Activated gamma-delta T cell (primary cell): ENCODE results near the gene USP32.
"Not testable (repeated sequence)": the region's sequence is repeated elsewhere in the genome, so short reads cannot be mapped to it uniquely, and the experiment has no call there.

Experiments
- DNase-seq: peaks from one replicate; lab custom pipeline; 2025; lab: John Stamatoyannopoulos, UW

USP32 gene

DNA sequence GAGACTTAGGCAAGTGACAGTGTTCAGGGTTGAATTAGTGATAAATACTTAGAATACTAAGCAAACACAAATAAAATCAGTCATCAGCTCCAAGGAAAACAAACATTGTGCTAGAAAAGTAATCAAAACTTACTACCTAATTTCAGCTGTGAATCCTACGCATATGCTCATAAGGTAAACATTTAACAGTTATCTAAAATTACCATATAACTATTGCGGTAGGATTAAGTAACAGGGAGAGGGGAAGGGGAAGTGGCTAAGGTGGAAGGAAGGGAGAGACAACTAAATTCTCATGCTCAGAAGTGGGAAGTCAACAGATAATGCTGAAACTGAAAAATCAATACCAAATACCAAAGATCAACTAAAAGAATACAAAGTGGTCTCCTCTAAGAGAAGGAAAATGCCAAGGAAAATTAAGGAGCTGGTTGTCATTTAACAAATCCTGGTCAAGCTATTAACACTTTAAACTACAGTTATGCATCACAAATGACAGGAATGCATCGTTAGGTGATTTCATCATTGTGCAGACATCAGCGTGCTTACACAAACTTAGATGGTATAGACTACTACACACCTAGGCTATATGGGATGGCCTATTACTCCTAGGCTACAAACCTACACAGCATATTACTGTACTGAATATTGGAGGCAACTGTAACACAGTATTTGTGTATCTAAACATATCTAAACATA is 20.0 kb downstream of the USP32 start:
- DNase-seq, result no peak

DNA sequence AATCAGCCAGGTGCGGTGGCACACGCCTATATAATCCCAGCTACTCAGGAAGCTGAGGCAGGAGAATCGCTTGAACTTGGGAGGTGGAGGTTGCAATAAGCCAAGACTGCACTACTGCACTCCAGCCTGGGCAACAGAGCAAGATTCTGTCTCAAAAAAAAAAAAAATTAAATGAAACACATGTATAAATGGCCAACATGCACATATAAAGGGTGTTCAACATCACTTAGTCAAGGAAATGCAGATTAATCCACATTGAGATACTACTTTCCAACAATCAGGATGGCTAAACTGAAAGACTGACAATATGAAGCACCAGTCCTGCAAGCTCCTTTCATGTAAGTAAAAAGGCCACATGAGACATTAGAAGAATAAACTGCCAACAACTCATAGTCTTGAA is 20.5 kb downstream of the USP32 start:
- DNase-seq, result no peak

DNA sequence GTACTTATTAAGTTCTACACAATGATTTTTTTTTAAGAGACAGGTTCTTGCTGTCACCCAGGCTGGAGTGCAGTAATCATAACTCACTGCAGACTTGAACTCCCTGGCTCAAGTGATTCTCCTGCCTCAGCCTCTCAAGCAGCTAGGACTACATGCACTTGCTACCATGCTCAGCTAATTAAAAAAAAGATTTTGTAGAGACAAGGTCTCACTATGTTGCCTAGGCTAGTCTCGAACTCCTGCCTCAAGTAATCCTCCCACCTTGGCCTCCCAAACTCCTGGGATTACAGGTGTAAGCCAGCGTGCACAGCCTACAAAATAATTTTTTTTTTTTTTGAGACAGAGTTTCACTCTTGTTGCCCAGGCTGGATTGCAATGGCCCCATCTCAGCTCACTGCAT is 22.2 kb downstream of the USP32 start:
- DNase-seq, result no peak

DNA sequence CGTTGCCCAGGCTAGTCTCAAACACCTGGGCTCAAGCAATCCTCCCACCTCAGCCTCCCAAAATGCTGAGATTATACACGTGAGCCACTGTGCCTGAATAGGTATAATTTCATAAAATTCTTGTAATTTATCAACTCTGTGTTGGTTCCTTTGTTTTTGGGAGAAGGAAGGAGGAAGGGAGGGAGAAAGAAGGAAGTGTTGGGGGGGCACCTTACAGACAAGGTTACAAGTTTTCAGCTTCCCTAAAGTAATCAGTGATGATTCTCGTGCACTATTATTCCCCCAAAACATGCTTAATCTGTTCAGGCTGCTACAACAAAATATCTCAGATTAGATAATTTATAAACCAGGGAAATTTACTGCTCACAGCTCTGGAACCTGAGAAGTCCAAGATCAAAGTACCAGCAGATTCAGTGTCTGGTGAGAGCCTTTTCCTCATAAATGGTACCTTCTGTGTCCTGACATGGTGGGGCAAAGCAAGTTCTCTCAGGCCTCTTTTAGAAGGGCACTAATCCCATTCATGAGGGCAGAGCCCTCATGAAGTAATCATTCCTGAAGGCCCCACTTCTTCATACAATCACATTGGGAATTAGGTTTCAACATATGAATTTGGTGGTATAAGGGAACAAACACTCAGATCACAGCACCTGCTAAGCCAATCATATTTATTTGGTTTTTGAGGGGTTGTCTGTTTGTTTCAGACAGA is 28.1 kb downstream of the USP32 start:
- no peak for DNase-seq

DNA sequence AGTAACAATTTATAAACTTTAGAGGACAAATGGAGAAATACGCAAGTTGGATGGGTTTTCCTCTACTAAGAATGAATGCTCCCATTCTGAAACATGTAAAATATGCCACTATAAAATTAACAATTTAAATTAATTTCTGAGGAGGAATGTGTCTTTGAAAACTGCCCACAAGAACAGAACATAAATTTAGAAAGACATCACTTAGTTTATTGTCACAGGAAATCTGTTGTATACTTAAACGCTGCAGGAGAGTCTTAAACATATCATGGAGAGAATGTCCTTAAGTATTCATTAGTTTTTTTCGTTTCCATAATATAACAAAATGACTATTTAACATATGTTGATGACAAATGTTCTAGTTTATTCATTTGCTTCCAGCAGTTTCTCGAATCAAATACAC is 29.6 kb downstream of the USP32 start:
- DNase-seq, result no peak

DNA sequence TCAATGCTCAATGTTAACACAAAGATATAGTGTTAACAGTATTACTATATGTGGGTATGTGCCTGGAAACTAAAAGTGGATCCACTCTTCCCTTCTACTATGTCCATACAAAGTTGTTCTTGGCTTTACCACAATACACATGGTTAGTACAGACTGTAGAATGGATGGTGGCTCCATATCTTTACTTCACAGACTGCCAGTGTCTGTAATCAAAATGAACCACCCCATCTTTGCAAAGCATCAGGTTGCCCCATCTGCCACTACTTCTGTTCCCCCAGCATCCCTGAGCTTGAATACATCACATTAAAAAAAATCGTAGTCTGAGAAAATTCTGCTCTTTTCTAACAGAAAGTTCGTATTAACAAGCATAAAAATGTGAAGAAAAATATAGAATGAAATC is 30.0 kb downstream of the USP32 start:
- DNase-seq, result no peak

DNA sequence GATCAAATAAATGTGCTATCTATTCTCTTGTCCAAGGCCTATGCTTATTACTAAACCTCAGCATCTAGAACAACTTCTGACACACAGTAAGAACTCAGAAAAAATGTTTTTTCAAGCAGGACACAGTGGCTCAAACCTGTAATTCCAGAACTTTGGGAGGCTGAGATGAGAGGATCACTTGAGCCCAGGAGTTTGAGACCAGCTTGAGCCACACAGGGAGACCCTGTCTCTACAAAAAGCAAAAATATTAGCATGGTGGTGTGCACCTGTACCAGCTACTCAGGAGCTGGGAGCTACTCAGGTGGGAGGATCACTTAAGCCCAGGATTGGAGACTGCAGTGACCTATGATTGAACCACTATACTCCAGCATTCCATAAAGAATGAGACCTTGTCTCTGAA is 32.5 kb downstream of the USP32 start:
- DNase-seq, result no peak

DNA sequence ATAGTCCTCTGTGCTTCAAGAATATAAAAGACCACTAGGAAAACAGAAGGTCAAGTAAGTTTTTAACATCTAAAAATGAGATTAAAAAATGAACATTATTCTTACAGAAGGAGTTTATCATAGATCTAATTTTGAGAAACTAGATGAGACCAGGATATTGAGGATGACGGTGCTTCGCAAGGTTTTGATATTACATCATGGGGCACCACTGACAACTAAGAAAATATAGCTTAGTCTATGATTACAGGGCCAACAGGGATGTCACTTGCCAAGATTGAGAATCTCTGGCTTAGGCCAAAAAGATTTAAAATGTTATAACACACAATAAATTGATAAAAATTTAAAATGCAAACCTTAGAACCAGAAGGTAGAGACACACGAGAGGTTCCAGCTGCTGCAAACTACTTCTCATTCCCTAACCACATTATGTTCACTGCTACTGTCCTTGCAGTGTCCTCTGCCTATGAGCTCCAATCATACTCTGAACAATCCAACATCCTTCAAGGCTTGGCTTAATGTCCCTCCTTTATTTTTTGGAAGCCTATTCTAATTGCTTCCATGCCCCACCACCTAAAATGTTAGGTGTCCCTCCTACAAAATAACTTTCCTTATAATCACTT is 33.2 kb downstream of the USP32 start:
- DNase-seq, result no peak

DNA sequence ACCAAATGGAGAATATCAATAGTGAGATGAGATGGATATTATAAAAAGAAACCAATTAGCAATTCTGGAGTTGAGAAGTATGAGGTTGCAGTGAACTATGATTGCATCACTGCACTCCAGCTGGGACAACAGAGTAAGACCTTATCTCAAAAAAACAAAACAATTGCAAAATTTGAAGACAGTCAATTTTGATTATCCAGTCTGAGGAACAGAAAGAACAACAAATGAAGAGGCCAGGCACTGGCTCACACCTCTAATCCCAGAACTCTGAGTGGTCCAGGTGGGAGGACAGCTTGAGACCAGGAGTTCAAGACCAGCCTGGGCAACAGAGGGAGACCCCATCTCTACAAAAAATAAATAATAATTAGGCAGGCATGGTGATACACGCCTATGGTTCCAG is 35.0 kb downstream of the USP32 start:
- DNase-seq, result no peak

DNA sequence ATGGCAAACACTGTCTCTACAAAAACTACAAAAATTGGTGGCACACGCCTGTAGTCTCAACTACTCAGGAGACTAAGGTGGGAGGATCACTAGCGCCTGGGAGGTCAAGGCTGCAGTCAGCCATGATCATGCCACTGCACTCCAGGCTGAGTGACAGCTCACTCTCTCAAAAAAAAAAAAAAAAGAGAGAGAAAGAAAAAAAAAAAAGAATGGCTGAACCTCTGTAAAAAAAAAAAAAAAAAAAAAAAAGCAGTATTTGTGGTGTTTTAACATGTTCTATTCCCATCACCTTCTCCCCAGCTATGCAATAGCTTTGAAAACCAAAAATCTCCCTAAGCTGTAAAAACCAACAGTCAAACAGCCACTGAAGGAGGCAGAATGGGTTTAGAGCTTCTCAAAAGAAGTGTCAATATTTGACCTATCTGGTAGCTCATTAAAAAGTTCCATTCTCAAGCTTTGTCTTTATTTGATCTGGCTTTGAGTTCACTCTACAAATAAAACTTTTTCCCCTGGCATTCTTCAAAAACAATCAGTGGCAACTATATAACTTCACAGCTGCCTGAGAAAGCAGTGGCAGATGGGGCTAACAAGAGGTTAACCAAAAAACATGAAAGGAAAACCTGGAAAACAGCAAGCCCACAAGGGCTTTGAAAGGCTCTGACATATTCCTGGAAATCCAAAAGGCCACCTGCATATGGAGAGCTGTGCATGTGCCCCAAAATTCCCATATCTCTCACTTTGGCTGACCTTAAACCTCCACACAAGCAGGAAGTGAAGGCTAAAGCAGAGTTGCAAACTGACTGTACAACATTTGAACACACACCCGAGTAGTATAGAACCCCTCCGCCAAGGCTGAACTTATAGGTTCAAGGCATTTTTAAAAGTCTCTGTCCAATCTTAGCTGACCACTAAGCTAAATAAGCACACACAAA is 36.0 kb downstream of the USP32 start:
- no peak for DNase-seq

DNA sequence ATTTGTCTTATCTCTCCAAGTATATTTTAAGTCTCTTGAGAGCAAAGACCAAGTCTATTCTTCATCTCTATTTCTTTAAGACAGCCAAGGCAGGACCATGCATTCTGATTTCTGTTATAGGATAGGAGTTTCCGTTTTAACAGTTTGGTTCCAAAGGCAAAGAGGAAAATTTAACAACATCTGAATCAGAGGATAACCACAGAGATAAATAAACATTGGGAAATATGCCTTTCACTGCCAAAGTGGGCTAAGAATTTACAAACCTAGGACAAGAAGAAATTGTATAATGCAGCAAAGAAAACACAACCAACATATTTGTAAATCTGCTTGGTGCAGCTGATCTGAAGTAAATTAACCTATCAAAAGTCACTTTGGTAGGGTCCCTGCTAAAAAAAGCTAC is 37.7 kb downstream of the USP32 start:
- no peak for DNase-seq

DNA sequence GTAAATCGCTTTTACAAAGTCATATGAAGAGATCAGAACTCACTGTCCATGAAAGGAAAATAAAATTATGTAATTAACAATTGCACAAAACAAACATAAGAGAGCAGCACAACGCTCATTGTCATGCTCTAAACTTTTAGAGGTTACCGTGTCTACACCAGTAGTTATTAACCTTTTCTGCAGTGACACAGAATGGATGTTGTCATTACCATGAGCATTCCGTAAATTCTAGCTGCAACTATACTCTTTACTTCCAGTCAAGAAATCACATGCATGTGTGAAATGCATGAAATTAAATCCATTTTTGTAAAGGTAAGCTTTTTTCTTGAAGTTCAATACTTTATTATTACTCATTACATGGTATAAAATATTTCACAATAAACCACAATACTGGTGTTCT is 38.2 kb downstream of the USP32 start:
- DNase-seq, result no peak

DNA sequence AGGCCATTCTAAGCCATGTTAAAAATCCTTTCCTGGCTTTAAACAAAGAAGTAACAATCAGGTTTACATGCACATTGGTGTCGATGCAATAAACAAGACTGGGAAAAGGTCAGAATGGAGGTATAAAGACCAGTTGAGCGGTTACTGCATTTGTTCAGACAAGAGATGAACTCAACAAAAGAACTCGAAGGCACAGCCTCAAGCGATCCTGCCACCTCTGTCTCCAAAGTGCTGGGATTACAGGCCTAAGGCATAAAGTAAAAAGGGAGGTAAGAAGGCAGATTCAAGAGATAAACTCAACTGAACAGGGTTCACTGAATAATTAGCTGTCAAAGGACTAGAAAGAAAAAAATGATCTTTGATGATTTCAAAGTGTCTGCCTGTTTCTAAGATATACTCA is 39.4 kb downstream of the USP32 start:
- no peak for DNase-seq

DNA sequence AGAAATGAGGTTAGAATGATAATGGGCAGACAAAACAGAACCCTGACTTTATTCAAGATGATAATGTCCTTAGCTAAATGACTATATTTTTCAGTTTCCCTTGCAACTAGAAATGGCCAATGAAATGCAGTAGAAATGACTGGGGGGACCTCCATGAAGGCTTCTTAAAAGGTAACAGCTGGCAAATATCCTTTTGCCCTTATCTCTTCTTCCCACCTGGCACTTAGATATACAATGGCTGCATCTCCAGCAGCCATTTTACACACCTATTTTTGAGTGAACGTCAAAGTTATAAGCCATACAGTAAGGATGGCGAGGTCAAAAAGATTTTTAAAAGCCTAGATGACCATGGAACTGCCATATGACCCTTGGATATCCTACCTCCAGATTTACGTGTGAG is 39.9 kb downstream of the USP32 start:
- no peak for DNase-seq

DNA sequence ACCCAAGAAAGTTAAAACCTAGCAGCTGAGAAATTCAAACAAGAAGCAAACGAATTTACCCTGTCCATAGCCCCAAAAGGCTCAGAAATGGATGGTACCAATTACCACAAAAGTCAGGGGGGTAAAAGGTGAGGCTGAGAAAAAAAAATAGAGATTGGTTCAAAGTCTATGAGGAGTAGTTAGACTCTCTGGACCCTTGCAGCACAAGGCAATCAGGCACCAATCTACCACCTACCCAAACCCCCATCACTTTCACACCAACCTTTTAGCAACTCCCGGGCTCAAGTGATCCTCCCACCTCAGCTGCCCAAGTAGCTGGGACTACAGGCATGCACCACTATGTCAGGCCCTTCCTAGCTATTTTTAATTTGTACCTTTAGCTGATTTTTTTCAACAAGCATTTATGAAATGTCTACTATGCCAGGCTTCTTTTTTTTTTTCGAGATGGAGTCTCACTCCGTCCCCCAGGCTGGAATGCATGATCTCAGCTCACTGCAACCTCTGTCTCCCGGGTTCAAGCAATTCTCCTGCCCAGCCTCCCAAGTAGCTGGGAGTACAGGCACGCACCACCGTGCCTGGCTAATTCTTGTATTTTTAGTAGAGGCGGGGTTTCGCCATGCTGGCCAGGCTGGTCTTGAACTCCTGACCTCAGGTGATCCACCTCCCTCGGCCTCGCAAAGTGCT is 40.8 kb downstream of the USP32 start:
- DNase-seq, result no peak

DNA sequence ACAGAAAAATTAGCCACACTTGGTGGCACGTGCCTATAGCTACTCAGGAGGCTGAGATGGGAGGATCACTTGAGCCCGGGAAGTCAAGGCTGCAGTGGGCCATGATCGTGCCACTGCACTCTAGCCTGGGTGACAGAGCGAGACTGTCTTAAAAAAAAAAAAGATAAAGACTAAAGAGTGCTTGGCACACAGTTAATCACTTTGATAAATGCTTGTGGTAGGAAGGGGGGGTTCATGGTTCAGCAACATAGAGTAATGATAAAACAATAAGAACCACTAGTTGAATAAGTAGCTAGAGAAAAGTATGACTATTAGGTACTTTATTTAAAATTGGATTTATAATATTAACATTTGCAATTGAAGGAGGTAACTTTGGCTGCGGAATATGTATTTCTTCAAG is 43.3 kb downstream of the USP32 start:
- DNase-seq, result no peak

DNA sequence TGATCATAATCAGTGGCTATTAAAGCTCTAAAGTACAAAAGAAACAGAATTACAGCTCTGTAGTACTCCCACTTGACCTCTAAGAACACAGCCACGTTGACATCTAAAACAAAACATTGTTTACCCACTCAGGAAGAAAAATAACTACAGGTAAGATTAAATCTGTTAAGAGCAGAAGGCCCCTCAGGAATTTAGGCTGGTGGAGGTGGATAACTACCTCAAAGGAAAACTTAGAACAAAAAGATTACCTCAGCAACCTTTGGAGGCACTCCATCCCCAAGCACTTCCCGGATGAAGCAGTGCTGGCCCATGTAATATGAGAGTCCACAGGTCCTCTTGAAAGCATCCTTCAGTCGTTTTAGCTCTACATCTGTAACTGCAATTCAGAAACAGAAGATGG is 46.7 kb downstream of the USP32 start:
- DNase-seq, result no peak

DNA sequence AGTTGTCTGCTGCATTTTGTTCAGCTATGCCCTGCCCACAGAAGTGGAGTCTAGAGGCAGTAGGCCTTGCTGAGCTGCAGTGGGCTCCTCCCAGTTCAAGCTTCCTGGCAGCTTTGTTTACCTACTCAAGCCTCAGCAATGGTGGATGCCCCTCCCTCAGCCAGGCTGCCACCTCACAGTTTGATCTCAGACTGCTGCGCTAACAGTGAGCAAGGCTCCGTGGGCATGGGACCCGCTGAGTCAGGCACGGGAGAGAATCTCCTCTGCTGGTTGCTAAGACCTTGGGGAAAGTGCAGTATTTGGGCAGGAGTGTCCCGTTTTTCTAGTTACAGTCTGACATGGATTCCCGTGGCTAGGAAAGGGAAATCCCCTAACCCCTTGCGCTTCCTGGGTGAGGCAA is 49.4 kb downstream of the USP32 start:
- not testable (repeated sequence) for DNase-seq

DNA sequence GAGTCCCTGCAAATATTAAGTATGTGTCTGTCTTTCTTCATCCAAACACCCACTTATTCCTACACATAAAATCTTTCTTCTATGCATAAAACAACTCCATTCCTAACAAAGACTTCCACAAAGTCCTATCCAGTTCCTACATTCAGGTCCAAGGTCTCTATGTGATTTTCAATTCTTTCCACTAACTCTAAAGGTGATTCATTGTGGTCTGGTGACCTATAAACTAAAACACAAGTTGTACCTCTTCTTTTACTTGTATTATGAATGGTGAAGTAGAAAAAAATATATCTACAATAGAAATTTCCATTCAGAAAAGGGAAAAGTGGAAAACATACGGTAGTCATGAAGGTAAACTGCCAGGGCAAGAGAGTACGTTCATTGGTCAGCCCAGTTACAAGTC is 56.6 kb downstream of the USP32 start:
- DNase-seq, result no peak

DNA sequence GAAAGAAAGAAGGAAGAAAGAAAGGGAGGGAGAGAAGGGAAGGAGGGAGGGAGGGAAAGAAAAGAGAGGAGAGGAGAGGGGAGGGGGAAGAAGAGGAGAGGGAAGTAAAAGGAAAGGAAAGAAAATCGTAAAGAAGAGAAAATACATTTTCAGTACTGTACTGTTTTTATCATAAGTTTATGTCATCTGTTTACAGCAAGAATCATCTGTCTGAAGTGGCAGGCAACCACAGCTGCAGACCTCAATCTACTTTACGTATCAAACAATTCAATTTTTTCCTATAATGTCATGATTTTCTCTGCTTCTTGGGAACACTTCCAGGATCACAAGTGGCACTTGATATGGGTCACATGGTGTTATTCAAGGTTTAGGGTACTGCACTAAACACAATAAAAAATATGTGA is 58.3 kb downstream of the USP32 start:
- DNase-seq, result no peak

DNA sequence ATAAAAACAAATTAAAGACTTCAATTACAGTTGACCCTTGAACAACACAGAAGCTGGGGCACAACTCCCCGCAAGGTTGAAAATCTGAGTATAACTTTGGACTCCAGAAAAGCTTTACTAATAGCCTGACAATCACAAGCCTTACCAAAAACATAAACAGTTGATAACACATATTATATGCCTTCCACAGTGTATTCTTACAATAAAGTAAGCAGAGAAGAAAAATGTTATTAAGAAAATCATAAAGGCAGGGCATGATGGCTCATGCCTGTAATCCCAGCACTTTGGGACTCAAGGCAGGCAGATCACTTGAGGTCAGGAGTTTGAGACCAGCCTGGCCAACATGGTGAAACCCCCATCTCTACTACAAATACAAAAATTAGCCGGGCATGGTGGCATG is 58.9 kb downstream of the USP32 start:
- not testable (repeated sequence) for DNase-seq

DNA sequence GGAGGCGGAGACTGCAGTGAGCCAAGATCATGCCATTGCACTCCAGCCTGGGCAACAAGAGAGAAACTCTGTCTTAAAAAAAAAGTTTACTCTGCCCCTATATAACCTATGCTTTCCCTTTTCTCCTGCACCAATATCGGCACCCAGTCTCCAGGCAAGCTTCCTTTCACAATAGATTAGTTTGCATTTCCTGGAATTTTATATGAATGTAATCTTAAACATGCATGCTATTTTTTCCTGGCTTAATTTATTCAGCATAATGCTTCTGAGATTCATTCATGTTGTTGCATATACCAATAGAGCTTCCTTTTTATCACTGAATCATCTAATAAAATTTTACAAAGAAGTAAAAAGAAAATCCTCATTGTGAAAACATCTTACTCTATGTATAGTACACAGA is 59.4 kb downstream of the USP32 start:
- DNase-seq, result no peak
